Activated naive CD8-positive, alpha-beta T cell treated with anti-CD3 and anti-CD28 coated beads, Interleukin-2, amount 50 U/mL, for 24 hours (primary cell): ENCODE measurements around the gene STYXL2.

Source experiments
- ATAC-seq: fragments of 150-1000 bp; cut with Tn5 transposase; one replicate; pipeline ENCODE4 v1.10.0; 2021
- DNase-seq: peaks from one replicate; pipeline ENCODE4 v3.0.0; 2021
- H3K27ac Mint-ChIP-seq: one replicate; pipeline ENCODE4 v1.8.0; 2021; ENCODE audit warnings: mild to moderate bottlenecking, mixed read lengths
- H3K27me3 Mint-ChIP-seq: one replicate; pipeline ENCODE4 v1.8.0; 2021; ENCODE audit warnings: mixed read lengths
- H3K36me3 Mint-ChIP-seq: one replicate; pipeline ENCODE4 v1.8.0; 2021; ENCODE audit warnings: low read depth, mixed read lengths
- H3K4me1 Mint-ChIP-seq: one replicate; pipeline ENCODE4 v1.8.0; 2021; ENCODE audit warnings: mixed read lengths
- H3K4me3 Mint-ChIP-seq: one replicate; pipeline ENCODE4 v1.8.0; 2021; ENCODE audit warnings: mild to moderate bottlenecking, moderate library complexity, mixed read lengths
- H3K9me3 Mint-ChIP-seq: one replicate; pipeline ENCODE4 v1.8.0; 2021; ENCODE audit warnings: mixed read lengths

The STYXL2 gene

DNA sequence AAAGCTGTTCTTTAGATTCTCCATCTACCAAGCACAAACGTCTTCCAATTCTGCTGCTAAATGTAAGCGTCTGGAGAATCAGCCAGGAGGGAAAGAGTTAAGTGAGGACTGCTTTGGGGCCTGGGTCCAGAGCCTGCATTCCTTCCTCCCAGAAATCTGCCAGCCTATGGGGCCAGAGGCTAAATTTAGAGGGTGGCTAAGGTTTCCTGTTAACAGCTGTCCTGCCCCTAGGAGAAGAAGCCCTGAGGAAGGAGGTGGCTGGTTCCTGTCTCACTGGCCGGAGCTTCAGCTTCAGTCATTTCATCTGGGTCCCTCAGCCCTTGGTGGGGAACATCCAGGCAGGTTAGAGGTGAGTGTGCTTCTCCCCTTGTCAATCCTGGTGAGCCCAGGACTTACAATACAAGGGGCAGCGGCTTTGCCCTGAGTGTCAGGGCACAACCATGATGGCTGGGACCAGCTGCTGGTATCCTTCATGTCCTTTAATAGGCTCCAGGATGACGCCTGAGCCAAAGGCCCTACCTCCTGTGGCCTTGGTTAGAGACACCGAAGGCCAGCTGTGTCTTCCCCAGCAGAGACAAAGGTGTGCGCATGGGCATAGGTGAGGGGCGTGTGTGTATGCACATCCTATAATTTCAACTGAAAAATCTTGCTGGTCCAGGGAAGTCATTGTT lies at the start of gene STYXL2:
STYXL2 (plus strand) TSS at position 230 of the 671 bp plus-strand sequence. CDS start 775 bp downstream, outside the sequence.
- Mint-ChIP-seq H3K9me3 (no peaks in the 10 kb centered on the region), H3K4me1 (peaks cover 32% of the 10 kb centered on the region), H3K4me3 (no peak within 1 kb of the TSS), H3K27me3 (no peaks in the 10 kb centered on the region), H3K36me3 (no peaks in the 10 kb centered on the region), H3K27ac (no peak within 1 kb of the TSS)
- ATAC-seq, result no peak
- DNase-seq, result no peak

DNA sequence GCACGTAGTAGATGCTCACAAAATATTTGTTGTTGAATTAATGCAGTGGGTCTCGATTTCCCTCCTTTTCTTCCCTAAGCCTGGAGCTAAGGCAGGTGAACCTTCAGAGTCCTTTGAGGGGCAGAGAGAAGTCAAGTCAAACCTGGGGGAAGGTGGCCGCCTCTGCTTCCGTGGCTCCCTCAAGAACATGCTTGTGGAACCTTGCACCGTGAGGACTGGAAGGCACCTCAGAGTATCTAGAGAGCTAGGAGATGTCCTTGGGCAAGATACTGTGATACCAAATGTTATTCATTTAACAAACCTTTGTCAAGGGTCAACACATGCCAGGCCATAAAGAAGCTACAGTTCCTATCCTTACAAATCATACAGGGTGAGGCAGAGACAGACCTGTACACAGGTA lies 42.0 kb upstream of the STYXL2 start:
- DNase-seq (no peak), ATAC-seq (no peak)
- no peaks in the 10 kb centered on the region for H3K36me3 Mint-ChIP-seq
- no peaks in the 10 kb centered on the region for H3K9me3 Mint-ChIP-seq
- H3K4me3 Mint-ChIP-seq, result no peak overlapping the region
- no peaks in the 10 kb centered on the region for H3K4me1 Mint-ChIP-seq
- no peaks in the 10 kb centered on the region for H3K27me3 Mint-ChIP-seq
- no peak overlapping the region for H3K27ac Mint-ChIP-seq

GRCh38 chr1:167052389-167052788 lies 41.5 kb upstream of the STYXL2 start:
- no peak for ATAC-seq
- H3K27ac Mint-ChIP-seq, result no peak overlapping the region
- H3K4me1 Mint-ChIP-seq, result no peaks in the 10 kb centered on the region
- no peaks in the 10 kb centered on the region for H3K9me3 Mint-ChIP-seq
- H3K27me3 Mint-ChIP-seq, result no peaks in the 10 kb centered on the region
- H3K36me3 Mint-ChIP-seq, result no peaks in the 10 kb centered on the region
- H3K4me3 Mint-ChIP-seq, result no peak overlapping the region
- DNase-seq, result no peak

- Mint-ChIP-seq H3K27me3 (no peaks in the 10 kb centered on the region), H3K9me3 (no peaks in the 10 kb centered on the region), H3K27ac (no peak overlapping the region), H3K4me3 (no peak overlapping the region), H3K4me1 (peaks cover 6% of the 10 kb centered on the region), H3K36me3 (no peaks in the 10 kb centered on the region)
- DNase-seq (no peak), ATAC-seq (no peak)
Measured at GRCh38 chr1:167054531-167054930, 39.3 kb upstream of the STYXL2 start.

GRCh38 chr1:167054946-167055630 lies 38.8 kb upstream of the STYXL2 start:
- DNase-seq, result no peak
- Mint-ChIP-seq H3K36me3 (no peaks in the 10 kb centered on the region), H3K4me3 (no peak overlapping the region), H3K27me3 (no peaks in the 10 kb centered on the region), H3K9me3 (no peaks in the 10 kb centered on the region), H3K27ac (no peak overlapping the region), H3K4me1 (peaks cover 6% of the 10 kb centered on the region)
- ATAC-seq, result no peak

DNA sequence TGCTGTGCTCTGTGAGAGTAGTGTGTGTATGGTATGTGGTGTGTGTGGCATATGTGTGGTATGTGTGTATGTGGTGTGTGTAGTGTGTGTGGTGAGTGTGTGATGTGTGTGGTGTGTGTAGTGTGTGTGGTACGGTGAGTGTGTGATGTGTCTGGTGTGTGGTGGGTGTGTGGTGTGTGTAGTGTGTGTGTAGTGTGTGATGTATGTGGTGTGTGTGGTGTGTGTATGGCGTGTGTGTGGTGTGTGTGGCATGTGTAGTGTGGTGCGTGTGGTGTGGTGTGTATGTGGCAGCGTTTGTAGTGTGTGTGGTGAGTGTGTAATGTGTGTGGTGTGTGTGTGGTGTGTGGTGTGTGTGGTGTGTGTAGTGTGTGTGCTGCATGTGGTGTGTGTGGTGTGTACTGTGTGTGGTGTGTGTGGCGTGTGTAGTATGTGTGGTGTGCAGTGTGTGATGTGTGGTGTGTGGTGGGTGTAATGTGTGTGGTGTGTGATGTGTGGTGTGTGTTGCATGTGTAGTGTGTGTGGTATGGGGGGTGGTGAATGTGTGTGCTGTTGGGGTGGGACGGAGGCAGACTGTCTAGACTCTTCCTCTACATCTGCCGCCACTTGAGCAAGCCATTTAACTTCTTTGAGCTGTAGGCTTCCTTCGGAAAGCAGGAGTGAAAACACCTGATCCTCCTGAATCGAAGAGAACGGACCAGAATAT lies 37.2 kb upstream of the STYXL2 start:
- no peak overlapping the region for H3K4me3 Mint-ChIP-seq
- H3K4me1 Mint-ChIP-seq, result peaks cover 6% of the 10 kb centered on the region
- no peak for DNase-seq
- ATAC-seq, result peak; percentile 14
- H3K27me3 Mint-ChIP-seq, result no peaks in the 10 kb centered on the region
- H3K27ac Mint-ChIP-seq, result no peak overlapping the region
- H3K36me3 Mint-ChIP-seq, result no peaks in the 10 kb centered on the region
- H3K9me3 Mint-ChIP-seq, result no peaks in the 10 kb centered on the region

DNA sequence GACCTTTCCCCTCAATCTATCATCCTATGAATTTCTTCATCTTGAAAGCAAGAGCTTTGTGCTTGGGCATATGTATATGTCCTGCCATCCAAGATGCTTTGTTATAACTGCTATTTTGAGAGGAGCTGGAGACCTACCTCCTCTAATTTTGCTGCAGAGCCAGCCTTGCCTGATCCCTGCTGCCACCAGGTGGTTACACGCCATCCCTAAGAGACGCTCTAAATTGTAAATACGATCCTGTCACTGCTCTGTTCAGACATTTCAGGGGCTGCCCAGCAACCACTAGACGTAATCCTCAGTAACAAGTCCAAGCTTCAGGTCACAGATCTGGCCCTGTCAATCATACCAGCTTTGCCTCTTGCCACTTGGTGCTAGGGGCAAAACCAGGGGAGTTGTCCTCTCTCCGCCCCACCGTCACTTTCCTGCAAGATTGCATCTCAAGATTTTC lies 36.6 kb upstream of the STYXL2 start:
- Mint-ChIP-seq H3K4me1 (peaks cover 6% of the 10 kb centered on the region), H3K27me3 (no peaks in the 10 kb centered on the region), H3K4me3 (no peak overlapping the region), H3K36me3 (no peaks in the 10 kb centered on the region), H3K27ac (no peak overlapping the region), H3K9me3 (no peaks in the 10 kb centered on the region)
- DNase-seq (peak; percentile 33), ATAC-seq (peak; percentile 71)

- H3K36me3 Mint-ChIP-seq, result no peaks in the 10 kb centered on the region
- H3K27me3 Mint-ChIP-seq, result no peaks in the 10 kb centered on the region
- DNase-seq, result peak; percentile 80
- H3K9me3 Mint-ChIP-seq, result no peaks in the 10 kb centered on the region
- peak overlapping the region; percentile 27 for H3K27ac Mint-ChIP-seq
- ATAC-seq, result peak; percentile 21
- H3K4me1 Mint-ChIP-seq, result peaks cover 6% of the 10 kb centered on the region
- no peak overlapping the region for H3K4me3 Mint-ChIP-seq
Measured at GRCh38 chr1:167059045-167059808, 34.6 kb upstream of the STYXL2 start.

GRCh38 chr1:167059809-167060107 lies 34.1 kb upstream of the STYXL2 start:
- H3K4me1 Mint-ChIP-seq, result peaks cover 6% of the 10 kb centered on the region
- H3K27me3 Mint-ChIP-seq, result no peaks in the 10 kb centered on the region
- H3K4me3 Mint-ChIP-seq, result no peak overlapping the region
- no peak overlapping the region for H3K27ac Mint-ChIP-seq
- no peaks in the 10 kb centered on the region for H3K36me3 Mint-ChIP-seq
- ATAC-seq (no peak), DNase-seq (no peak)
- no peaks in the 10 kb centered on the region for H3K9me3 Mint-ChIP-seq

DNA sequence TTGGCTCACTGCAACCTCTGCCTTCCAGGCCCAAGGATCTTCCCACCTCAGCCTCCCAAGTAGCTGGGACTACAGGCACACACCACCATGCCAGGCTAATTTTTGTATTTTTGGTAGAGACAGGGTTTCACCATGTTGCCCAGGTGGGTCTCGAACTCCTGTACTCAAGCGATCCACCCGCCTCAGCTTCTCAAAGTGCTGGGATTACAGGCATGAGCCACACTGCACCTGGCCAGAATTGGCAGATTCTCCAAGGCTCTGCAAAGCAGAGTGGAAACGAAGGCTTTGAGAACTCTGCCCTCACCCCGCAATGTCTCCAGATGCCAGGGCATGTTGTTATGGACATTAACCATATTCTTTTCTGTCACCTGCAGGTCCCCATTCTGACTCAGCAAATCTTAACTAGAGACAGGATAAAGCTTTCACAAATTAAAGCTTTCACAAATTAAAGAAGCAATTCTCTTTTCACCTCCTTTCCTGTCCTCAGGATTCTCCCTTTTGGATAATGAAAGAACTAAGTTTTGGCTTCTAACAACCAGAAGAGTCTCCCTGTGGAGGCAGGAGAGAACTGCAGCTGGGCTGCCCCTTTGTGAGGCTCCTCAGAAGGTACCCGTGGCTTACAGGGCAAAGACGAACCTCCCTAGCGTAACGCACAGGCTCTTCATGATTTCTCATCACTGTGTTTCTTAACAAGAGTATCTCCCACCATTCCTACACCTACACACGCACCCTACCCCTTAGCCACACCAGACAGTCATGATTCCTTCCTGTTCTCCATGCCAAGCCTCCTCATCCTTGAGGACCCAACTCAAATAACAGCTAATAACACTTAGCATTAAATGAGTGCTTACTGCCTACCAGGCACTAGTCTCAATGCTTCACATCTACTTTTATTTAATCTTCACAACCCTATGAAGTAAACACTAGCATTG lies 33.5 kb upstream of the STYXL2 start:
- no peak overlapping the region for H3K27ac Mint-ChIP-seq
- peaks cover 6% of the 10 kb centered on the region for H3K4me1 Mint-ChIP-seq
- H3K4me3 Mint-ChIP-seq, result no peak overlapping the region
- H3K9me3 Mint-ChIP-seq, result no peaks in the 10 kb centered on the region
- H3K27me3 Mint-ChIP-seq, result no peaks in the 10 kb centered on the region
- H3K36me3 Mint-ChIP-seq, result no peaks in the 10 kb centered on the region
- DNase-seq (no peak), ATAC-seq (no peak)

DNA sequence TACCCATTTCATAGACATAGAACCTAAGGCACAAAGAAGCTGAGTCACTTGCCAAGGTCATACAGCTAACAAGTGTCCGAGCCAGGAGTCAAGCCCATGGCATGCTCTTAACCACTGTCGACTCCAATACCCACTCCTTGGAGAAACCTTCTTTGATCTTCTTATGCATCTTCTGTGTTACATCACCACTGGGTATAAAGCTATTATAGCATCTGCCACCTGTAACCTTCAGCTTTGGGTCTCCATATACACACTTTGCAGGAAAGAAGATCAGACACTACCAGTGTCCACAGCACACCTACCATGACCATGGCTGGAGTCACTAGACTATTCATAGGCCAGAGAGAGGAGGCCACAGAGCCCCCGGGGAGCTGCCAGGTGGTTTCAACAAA lies 32.8 kb upstream of the STYXL2 start:
- no peaks in the 10 kb centered on the region for H3K27me3 Mint-ChIP-seq
- no peaks in the 10 kb centered on the region for H3K36me3 Mint-ChIP-seq
- DNase-seq (no peak), ATAC-seq (no peak)
- H3K9me3 Mint-ChIP-seq, result no peaks in the 10 kb centered on the region
- no peak overlapping the region for H3K4me3 Mint-ChIP-seq
- H3K27ac Mint-ChIP-seq, result no peak overlapping the region
- H3K4me1 Mint-ChIP-seq, result peaks cover 6% of the 10 kb centered on the region

DNA sequence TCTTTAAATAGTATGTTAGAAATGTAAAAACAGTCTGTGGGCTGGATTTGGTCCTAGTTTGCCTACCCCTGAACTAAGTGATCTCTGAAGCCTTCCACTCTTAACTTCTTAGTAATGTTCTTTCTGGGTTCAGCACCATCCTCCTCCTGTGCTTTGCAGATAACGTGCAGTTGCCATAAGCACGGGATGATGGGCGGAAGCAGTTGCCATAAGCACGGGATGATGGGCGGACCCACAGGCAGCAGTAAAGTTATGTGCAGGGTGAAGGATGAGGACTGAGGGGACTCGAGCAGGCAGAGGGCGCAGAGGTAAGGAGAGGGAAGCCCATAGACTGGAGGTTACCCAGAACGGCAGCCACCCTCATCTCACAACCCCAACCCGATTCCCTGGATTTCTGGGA lies 29.3 kb upstream of the STYXL2 start:
- DNase-seq, result no peak
- no peaks in the 10 kb centered on the region for H3K36me3 Mint-ChIP-seq
- no peaks in the 10 kb centered on the region for H3K4me1 Mint-ChIP-seq
- H3K9me3 Mint-ChIP-seq, result no peaks in the 10 kb centered on the region
- no peaks in the 10 kb centered on the region for H3K27me3 Mint-ChIP-seq
- ATAC-seq, result no peak
- H3K27ac Mint-ChIP-seq, result no peak overlapping the region
- no peak overlapping the region for H3K4me3 Mint-ChIP-seq

GRCh38 chr1:167065471-167065870 lies 28.4 kb upstream of the STYXL2 start:
- H3K27me3 Mint-ChIP-seq, result no peaks in the 10 kb centered on the region
- no peak overlapping the region for H3K27ac Mint-ChIP-seq
- no peak for ATAC-seq
- no peak overlapping the region for H3K4me3 Mint-ChIP-seq
- no peaks in the 10 kb centered on the region for H3K4me1 Mint-ChIP-seq
- no peak for DNase-seq
- H3K36me3 Mint-ChIP-seq, result no peaks in the 10 kb centered on the region
- H3K9me3 Mint-ChIP-seq, result no peaks in the 10 kb centered on the region
